H1 (cell line): ENCODE data around the gene SSH2. TPM values are rescaled to one million over a fixed set of nuclear protein-coding genes. Genes with fewer than 3 reads are reported as not detected.

Experiments used
- CTCF ChIA-PET: fragments of 300-600 bp; sonication (Branson Sonifier 250); formaldehyde crosslinking; loops from one replicate; lab custom pipeline; 2021; ENCODE audit not compliant: partially characterized antibody; lab: Charles Lee
- POLR2A ChIA-PET: fragments of 300-600 bp; sonication (Branson Sonifier 250); formaldehyde crosslinking; loops from one replicate; lab custom pipeline; 2021; ENCODE audit warnings: inconsistent platforms; ENCODE audit not compliant: partially characterized antibody; lab: Charles Lee
- DNase-seq, 2 experiments: peaks; one replicate each; pipeline versions ENCODE4 v3.0.0 to v3.0.0-alpha.2; 2010 to 2022; ENCODE audit warnings: low spot score in 2 of 2, low read depth in 1 of 2, mixed read lengths in 1 of 2
- FAIRE-seq: peaks from 2 replicates; lab custom pipeline; 2011; peaks lifted over from hg19 to GRCh38; lab: Jason Lieb, UNC
- H2AFZ ChIP-seq: 2 replicates; pipeline ENCODE4 v1.8.1; 2012; ENCODE audit warnings: low read length, inconsistent platforms
- H2AK5ac ChIP-seq: 2 replicates; pipeline ENCODE4 v1.6.1; 2013; ENCODE audit warnings: low read depth, low read length
- H2BK120ac ChIP-seq: replicated peaks from 2 replicates; pipeline ENCODE3; 2013; ENCODE audit warnings: low read depth, low read length, inconsistent platforms
- H2BK12ac ChIP-seq: 2 replicates; pipeline ENCODE4 v1.6.1; 2013; ENCODE audit warnings: low read depth, low read length
- H2BK15ac ChIP-seq: 2 replicates; pipeline ENCODE4 v1.6.1; 2013; ENCODE audit warnings: low read length
- H2BK20ac ChIP-seq: 2 replicates; pipeline ENCODE4 v1.6.1; 2013; ENCODE audit warnings: low read length
- H2BK5ac ChIP-seq: 2 replicates; pipeline ENCODE4 v1.6.1; 2013; ENCODE audit warnings: low read depth, low read length
- H3K14ac ChIP-seq: 2 replicates; pipeline ENCODE4 v1.6.1; 2013; ENCODE audit warnings: inconsistent platforms; ENCODE audit not compliant: insufficient read length
- H3K18ac ChIP-seq: 2 replicates; pipeline ENCODE4 v1.6.1; 2013; ENCODE audit warnings: low read length; ENCODE audit errors: extremely low read depth
- H3K23ac ChIP-seq: 2 replicates; pipeline ENCODE4 v1.6.1; 2013; ENCODE audit warnings: inconsistent platforms; ENCODE audit not compliant: insufficient read length
- H3K23me2 ChIP-seq: 2 replicates; pipeline ENCODE4 v1.6.1; 2013; ENCODE audit warnings: low read depth, low read length
- H3K27ac ChIP-seq: 2 replicates; pipeline ENCODE4 v1.6.1; 2011; ENCODE audit warnings: low read depth, low read length, inconsistent platforms
- H3K27me3 ChIP-seq, 4 experiments: replicated peaks in 1 of 4; 1 replicate in 1 of 4; 2 replicates in 3 of 4; pipeline versions ENCODE4 v1.6.1 to v1.8.1; 2011 to 2013; ENCODE audit warnings: low read length in 3 of 4, mild to moderate bottlenecking in 3 of 4, inconsistent platforms in 2 of 4, mixed read lengths in 2 of 4, moderate library complexity in 1 of 4; ENCODE audit not compliant: control insufficient read depth in 3 of 4, insufficient read depth in 3 of 4; ENCODE audit errors: extremely low read depth in 1 of 4
- H3K36me3 ChIP-seq, 4 experiments: 2 replicates each; pipeline versions ENCODE4 v1.6.1 to v1.8.1; 2011 to 2013; ENCODE audit warnings: mild to moderate bottlenecking in 4 of 4, low read length in 3 of 4, moderate library complexity in 2 of 4, control low read depth in 1 of 4, inconsistent platforms in 1 of 4; ENCODE audit not compliant: insufficient read depth in 4 of 4, control insufficient read depth in 2 of 4
- H3K4ac ChIP-seq: replicated peaks from 2 replicates; pipeline ENCODE3; 2013; ENCODE audit warnings: low read length, low read depth, mixed read lengths, inconsistent platforms; ENCODE audit not compliant: insufficient read length
- H3K4me1 ChIP-seq, 4 experiments: replicated peaks in 1 of 4; 1 replicate in 1 of 4; 2 replicates in 3 of 4; pipeline versions ENCODE4 v1.6.1 to v1.8.1; 2011 to 2013; ENCODE audit warnings: low read length in 3 of 4, inconsistent platforms in 2 of 4, mixed read lengths in 1 of 4; ENCODE audit not compliant: insufficient read depth in 4 of 4, control insufficient read depth in 3 of 4
- H3K4me2 ChIP-seq, 2 experiments: 2 replicates each; pipeline versions ENCODE4 v1.6.1 to v1.8.1; 2011 to 2013; ENCODE audit warnings: low read depth in 2 of 2, low read length in 2 of 2, control low read depth in 1 of 2, inconsistent platforms in 1 of 2, mild to moderate bottlenecking in 1 of 2; ENCODE audit not compliant: insufficient read depth in 1 of 2
- H3K4me3 ChIP-seq, 4 experiments: fragments of 200-600, 300-600 bp in 1 of 4; sonication (generic), shearing (Covaris generic), sonication (Bioruptor Twin) in 1 of 4; 2 replicates each; pipeline versions ENCODE4 v1.5.1 to v1.8.1; 2011 to 2016; ENCODE audit warnings: low read length in 4 of 4, low read depth in 3 of 4, control low read depth in 2 of 4, inconsistent platforms in 2 of 4, mild to moderate bottlenecking in 2 of 4, mixed read lengths in 1 of 4, moderate library complexity in 1 of 4; ENCODE audit not compliant: insufficient read depth in 2 of 4; ENCODE audit errors: extremely low read depth in 1 of 4
- H3K56ac ChIP-seq: replicated peaks from 2 replicates; pipeline ENCODE3; 2013; ENCODE audit warnings: low read depth, mild to moderate bottlenecking, mixed read lengths, low read length, inconsistent platforms; ENCODE audit not compliant: insufficient read length
- H3K79me1 ChIP-seq: 2 replicates; pipeline ENCODE4 v1.6.1; 2013; ENCODE audit warnings: low read depth, low read length, control low read depth
- H3K79me2 ChIP-seq, 2 experiments: 2 replicates each; pipeline versions ENCODE4 v1.6.1 to v1.8.1; 2012 to 2013; ENCODE audit warnings: low read length in 2 of 2, mild to moderate bottlenecking in 2 of 2, inconsistent platforms in 1 of 2; ENCODE audit not compliant: insufficient read depth in 2 of 2, control insufficient read depth in 1 of 2
- H3K9ac ChIP-seq, 4 experiments: replicated peaks in 1 of 4; 1 replicate in 1 of 4; 2 replicates in 3 of 4; pipeline versions ENCODE4 v1.6.1 to v1.8.1; 2011 to 2013; ENCODE audit warnings: low read depth in 3 of 4, low read length in 3 of 4, control low read depth in 2 of 4, mild to moderate bottlenecking in 2 of 4, moderate library complexity in 2 of 4, inconsistent platforms in 1 of 4; ENCODE audit errors: extremely low read depth in 1 of 4
- H3K9me3 ChIP-seq, 2 experiments: 2 replicates each; pipeline versions ENCODE4 v1.6.1 to v1.8.1; 2012 to 2013; ENCODE audit warnings: mild to moderate bottlenecking in 2 of 2, moderate library complexity in 2 of 2, control low read depth in 1 of 2, inconsistent platforms in 1 of 2, low read depth in 1 of 2, low read length in 1 of 2, mixed read lengths in 1 of 2; ENCODE audit not compliant: insufficient read depth in 2 of 2
- H4K20me1 ChIP-seq, 2 experiments: replicated peaks in 1 of 2; 2 replicates each; pipeline versions ENCODE3 to v1.8.1; 2011 to 2013; ENCODE audit warnings: inconsistent platforms in 2 of 2, low read length in 2 of 2, mild to moderate bottlenecking in 1 of 2; ENCODE audit not compliant: insufficient read depth in 2 of 2, control insufficient read depth in 1 of 2
- H4K5ac ChIP-seq: 2 replicates; pipeline ENCODE4 v1.6.1; 2013; ENCODE audit warnings: low read length, low read depth, mixed read lengths, inconsistent platforms; ENCODE audit not compliant: insufficient read length
- H4K8ac ChIP-seq: 2 replicates; pipeline ENCODE4 v1.8.0; 2013; ENCODE audit warnings: mild to moderate bottlenecking, moderate library complexity, low read length, inconsistent platforms; ENCODE audit not compliant: insufficient read depth; ENCODE audit errors: extremely low read depth
- H4K91ac ChIP-seq: replicated peaks from 2 replicates; pipeline ENCODE3; 2013; ENCODE audit warnings: low read length, mixed read lengths, inconsistent platforms; ENCODE audit not compliant: insufficient read length
- ASH2L ChIP-seq: fragments of 200-600, 300-600 bp; sonication (generic); IDR thresholded peaks from one replicate; pipeline ENCODE4 v1.7.1; 2017; ENCODE audit warnings: low read length
- BRCA1 ChIP-seq: IDR thresholded peaks from 2 replicates; pipeline ENCODE4 v1.6.1; 2012; ENCODE audit warnings: low read depth, low read length, improper control_type of control experiment
- CBX8 ChIP-seq: fragments of 300-800, 300-1000 bp; sonication (generic); IDR thresholded peaks from 2 replicates; pipeline ENCODE4 v1.7.1; 2016; ENCODE audit warnings: low read depth, low read length, borderline replicate concordance
- EZH2 ChIP-seq: fragments of 200-600 bp; sonication (generic); IDR thresholded peaks from 2 replicates; pipeline ENCODE4 v1.7.1; 2012; ENCODE audit warnings: low read depth, mild to moderate bottlenecking, moderate library complexity, low read length, inconsistent platforms; ENCODE audit not compliant: severe bottlenecking
- HDAC6 ChIP-seq: IDR thresholded peaks from one replicate; pipeline ENCODE4 v1.7.1; 2012; ENCODE audit warnings: low read depth, mild to moderate bottlenecking, inconsistent platforms, low read length, moderate library complexity
- POLR2AphosphoS5 ChIP-seq: IDR thresholded peaks from 2 replicates; pipeline ENCODE4 v1.6.1; 2011; ENCODE audit warnings: low read depth, low read length
- POU5F1 ChIP-seq: IDR thresholded peaks from 2 replicates; pipeline ENCODE4 v1.6.1; 2011; ENCODE audit warnings: low read depth, mild to moderate bottlenecking, low read length, moderate library complexity
- RBBP5 ChIP-seq: IDR thresholded peaks from 2 replicates; pipeline ENCODE4 v1.7.1; 2012; ENCODE audit warnings: low read depth, mild to moderate bottlenecking, inconsistent platforms, low read length, moderate library complexity, borderline replicate concordance
- SAP30 ChIP-seq: fragments of 300-600 bp; sonication (generic); IDR thresholded peaks from 2 replicates; pipeline ENCODE4 v1.7.1; 2012; ENCODE audit warnings: low read length, moderate library complexity, mild to moderate bottlenecking, inconsistent platforms; ENCODE audit not compliant: insufficient read depth, insufficient replicate concordance
- TBP ChIP-seq: IDR thresholded peaks from 2 replicates; pipeline ENCODE4 v1.6.1; 2011; ENCODE audit warnings: low read depth, low read length, improper control_type of control experiment
- whole genome bisulfite sequencing, 2 experiments: shearing (Covaris generic) in 1 of 2; methylation state at CpG; one replicate each; pipeline versions ENCODE4 v1.1.6 to v1.1.7; 2013 to 2015; ENCODE audit warnings: low lambda C conversion rate in 2 of 2, mixed read lengths in 2 of 2, inconsistent platforms in 1 of 2, low coverage in 1 of 2, missing lambda C conversion rate in 1 of 2; ENCODE audit not compliant: insufficient replicate concordance in 2 of 2, insufficient coverage in 1 of 2, insufficient read length in 1 of 2; ENCODE audit errors: extremely low coverage in 1 of 2, missing lambda C conversion rate in 1 of 2; 5-methylcytosine and 5-hydroxymethylcytosine counted together
- polyA plus RNA-seq, 7 experiments: library from polyadenylated mRNA; depleted of rRNA in 3 of 7; stranded (reverse) in 5 of 7; unstranded in 2 of 7; fragments of >200 nt in 5 of 7; fragments of 200-250 nt in 2 of 7; gene quantifications; 1 replicate in 5 of 7; 2 replicates in 1 of 7; 4 replicates in 1 of 7; pipeline versions ENCODE4 v1.2.1 to v1.2.3, GENCODE V29; 2011 to 2013; ENCODE audit warnings: missing spikeins in 2 of 7, mixed read lengths in 2 of 7
- total RNA-seq: library from RNA; stranded (reverse); fragmentation: NEBNext Ultra II Directional; extraction: Animal tissue kit (Norgen Biotek cat#: 25700); gene quantifications from 2 replicates; pipeline ENCODE4 v1.2.1, GENCODE V29; 2021
- TF ChIP-seq, protein P1 (sequence below): IDR thresholded peaks from 2 replicates; pipeline ENCODE4 v1.6.1; 2011; ENCODE audit warnings: low read depth, mild to moderate bottlenecking, low read length; ENCODE audit not compliant: insufficient read depth

Gene SSH2
- total and polyA plus RNA-seq, 2 of the 8 experiments (the other 6 are each of a cell fraction or from before 2014, with no cell fraction given), result 5.2 to 15.9 TPM

DNA sequence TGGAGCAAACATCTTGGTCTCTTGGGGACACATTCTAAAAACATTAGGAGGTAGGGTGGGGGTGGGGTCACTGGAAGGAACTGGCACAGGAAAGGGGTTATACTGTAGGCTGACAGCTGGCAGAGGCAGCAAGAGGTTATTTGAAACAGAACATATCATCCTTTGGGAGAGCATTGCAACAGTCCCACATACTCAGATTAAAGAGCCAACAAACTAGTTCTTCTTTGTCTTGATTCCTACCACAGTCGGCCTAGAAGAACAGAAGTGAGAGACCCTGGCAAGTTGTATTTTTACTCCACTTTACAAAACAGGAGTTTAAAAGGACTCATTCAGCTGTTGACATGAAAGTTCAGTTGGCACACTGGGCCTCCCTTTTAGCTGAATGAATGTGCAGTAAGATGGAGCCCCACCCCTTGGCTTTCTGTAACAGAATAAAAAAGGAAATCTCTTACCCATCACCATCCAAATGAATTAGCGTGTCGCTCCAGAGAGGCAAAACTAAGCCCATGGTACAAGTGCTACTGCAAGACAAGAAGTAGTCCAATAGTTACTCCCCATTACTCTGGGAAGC, 252.7 kb downstream of the SSH2 start:
- no peak overlapping the region for H3K56ac ChIP-seq
- no peak overlapping the region for H2AFZ ChIP-seq
- no peak overlapping the region for H2BK5ac ChIP-seq
- H4K8ac ChIP-seq, result no peak overlapping the region
- no peak overlapping the region for H2BK15ac ChIP-seq
- no peak overlapping the region for H3K4me3 ChIP-seq
- no peak overlapping the region for H2BK12ac ChIP-seq
- no peaks in the 10 kb centered on the region for H3K79me2 ChIP-seq
- H3K18ac ChIP-seq, result no peak overlapping the region
- H4K20me1 ChIP-seq, result no peaks in the 10 kb centered on the region
- no peaks in the 10 kb centered on the region for H3K4me1 ChIP-seq
- H3K79me1 ChIP-seq, result no peaks in the 10 kb centered on the region
- CTCF ChIA-PET, result interaction anchor here (1.1 to 1.8 kb wide), 4 partner anchors 12 to 102 kb away, joined by 3 to 4 read pairs (median 3); no protein-coding TSS in a partner anchor
- FAIRE-seq (no peak), DNase-seq (no peak)
- H3K27ac ChIP-seq, result no peak overlapping the region
- H3K14ac ChIP-seq, result no peak overlapping the region
- POLR2A ChIA-PET, result interaction anchor here (1.2 kb wide), 1 partner anchor 34 kb away, joined by 3 read pairs; no protein-coding TSS in a partner anchor
- no peak overlapping the region for H2BK20ac ChIP-seq
- no peak overlapping the region for H4K5ac ChIP-seq
- H3K36me3 ChIP-seq, result no peaks in the 10 kb centered on the region
- no peak overlapping the region for H3K4me2 ChIP-seq
- no peak overlapping the region for H4K91ac ChIP-seq
- no peak overlapping the region for H3K4ac ChIP-seq
- no peak overlapping the region for H3K9ac ChIP-seq
- no peaks in the 10 kb centered on the region for H3K27me3 ChIP-seq
- H2AK5ac ChIP-seq, result no peak overlapping the region
- H3K9me3 ChIP-seq, result no peaks in the 10 kb centered on the region
- H2BK120ac ChIP-seq, result no peak overlapping the region
- 95% methylated on average over 3 of the region's 3 CpGs; no CpG with 5 or more reads in 1 of the 2 experiments for WGBS, 2 experiments
- H3K23ac ChIP-seq, result no peak overlapping the region
- no peaks in the 10 kb centered on the region for H3K23me2 ChIP-seq
- TF ChIP-seq RBBP5 (no peak), EZH2 (no peak), CBX8 (no peak), BRCA1 (no peak), POU5F1 (no peak), ASH2L (no peak), POLR2AphosphoS5 (no peak), SAP30 (no peak), HDAC6 (no peak), TBP (no peak)
- TF ChIP-seq, protein P1, sequence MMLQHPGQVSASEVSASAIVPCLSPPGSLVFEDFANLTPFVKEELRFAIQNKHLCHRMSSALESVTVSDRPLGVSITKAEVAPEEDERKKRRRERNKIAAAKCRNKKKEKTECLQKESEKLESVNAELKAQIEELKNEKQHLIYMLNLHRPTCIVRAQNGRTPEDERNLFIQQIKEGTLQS, result no peak
